HG02885 (cell line): ENCODE measurements around the gene HNMT.
"Not testable (repeated sequence)": the region's sequence is repeated elsewhere in the genome, so short reads cannot be mapped to it uniquely, and the experiment has no call there.

Experiments
- ATAC-seq: cut with Tn5 transposase; IDR thresholded peaks from one replicate; pipeline ENCODE4 v1.9.1; 2021; ENCODE audit warnings: mild to moderate bottlenecking; ENCODE audit not compliant: unreplicated experiment, poor library complexity

HNMT gene

GRCh38 chr2:137964066-137964858 lies at the start of gene HNMT:
TSS of gene HNMT (plus strand) at chr2:137964473. CDS start at chr2:137964492, 19 bp downstream.
- ATAC-seq: no peak

GRCh38 chr2:137921105-137921880 lies 43.0 kb upstream of the HNMT start:
- no peak for ATAC-seq

GRCh38 chr2:137922171-137922570 lies 42.1 kb upstream of the HNMT start:
- ATAC-seq: not testable (repeated sequence)

- no peak for ATAC-seq
These were observed 40.3 kb upstream of the HNMT start for GRCh38 chr2:137924019-137924418.

GRCh38 chr2:137925599-137925998 lies 38.7 kb upstream of the HNMT start:
- no peak for ATAC-seq

GRCh38 chr2:137927846-137928245 lies 36.4 kb upstream of the HNMT start:
- ATAC-seq: no peak

- no peak for ATAC-seq
These were observed 35.4 kb upstream of the HNMT start for GRCh38 chr2:137928547-137929518.

GRCh38 chr2:137929519-137929916 lies 34.8 kb upstream of the HNMT start:
- no peak for ATAC-seq

GRCh38 chr2:137930146-137930545 lies 34.1 kb upstream of the HNMT start:
- ATAC-seq: no peak

- no peak for ATAC-seq
These were observed 28.7 kb upstream of the HNMT start for GRCh38 chr2:137935591-137935990.

- no peak for ATAC-seq
These were observed 27.0 kb upstream of the HNMT start for GRCh38 chr2:137937246-137937645.

GRCh38 chr2:137937778-137938177 lies 26.5 kb upstream of the HNMT start:
- no peak for ATAC-seq

- ATAC-seq: no peak
These were observed 26.1 kb upstream of the HNMT start for GRCh38 chr2:137938204-137938603.

GRCh38 chr2:137939026-137939425 lies 25.2 kb upstream of the HNMT start:
- ATAC-seq: no peak

GRCh38 chr2:137940154-137940553 lies 24.1 kb upstream of the HNMT start:
- ATAC-seq: no peak

GRCh38 chr2:137942037-137942832 lies 22.0 kb upstream of the HNMT start:
- ATAC-seq: no peak

GRCh38 chr2:137942833-137943677 lies 21.2 kb upstream of the HNMT start:
- no peak for ATAC-seq

GRCh38 chr2:137943678-137944347 lies 20.5 kb upstream of the HNMT start:
- no peak for ATAC-seq
